ENCODE measurements around the gene FOXL1.

- TF ChIP-seq CTCF (conservative IDR thresholded peaks at IDR 0.05; ENCODE audit: low read depth, low read length) (no peak), EZH2 (IDR thresholded peaks at IDR 0.05; ENCODE audit: borderline replicate concordance, low read depth, low read length, poor library complexity, severe bottlenecking) (no peak)
Observed at GRCh38 chr16:86545954-86546637, 32.3 kb upstream of the FOXL1 start.
